Measurements from ENCODE around the gene KIF3A. TPM values are rescaled to one million over a fixed set of nuclear protein-coding genes. Genes with fewer than 3 reads are reported as not detected.

Gene KIF3A
- total RNA-seq, 1 donor from 2014 or later: 25.4 TPM

DNA sequence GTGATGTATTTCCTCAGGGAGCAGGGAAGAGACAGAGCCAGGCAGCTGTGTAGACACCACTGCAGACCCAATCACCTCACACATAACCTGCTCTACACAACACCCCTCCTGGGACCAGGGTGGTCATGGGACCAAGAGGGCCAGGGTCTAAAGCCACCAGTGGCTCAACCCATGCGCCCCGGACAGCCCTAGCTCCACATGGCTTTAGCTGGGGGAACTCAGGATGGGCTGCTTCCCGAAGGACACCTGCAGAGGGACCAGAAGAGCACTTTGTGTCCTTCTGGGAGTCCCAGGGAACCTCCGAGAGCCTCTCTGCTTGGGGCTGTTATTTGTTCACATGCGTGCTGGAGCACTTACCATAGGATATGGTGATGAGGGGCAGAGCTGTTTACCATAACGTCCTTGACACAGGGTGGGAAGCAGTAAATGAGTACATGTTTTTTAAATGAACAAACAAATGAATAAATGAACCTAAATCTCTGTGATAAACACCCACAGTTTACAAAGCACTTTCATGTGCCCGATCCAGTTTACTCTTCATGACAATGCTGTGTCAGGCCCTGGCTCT is 27.4 kb upstream of the KIF3A start:
- H3K9ac ChIP-seq (ENCODE audit: low read length): no peak overlapping the region
- peaks cover 26% of the 10 kb centered on the region for H3K36me3 Mint-ChIP-seq (ENCODE audit: low read depth, unreplicated experiment)
- H4K20me1 ChIP-seq (ENCODE audit: insufficient read depth, low read length): peaks cover 44% of the 10 kb centered on the region
- H3K79me2 ChIP-seq (ENCODE audit: insufficient read depth, low read length): peaks cover 36% of the 10 kb centered on the region
- H3K27ac ChIP-seq (ENCODE audit: low read depth, low read length): no peak overlapping the region
- no peak overlapping the region for H3K27ac Mint-ChIP-seq (ENCODE audit: unreplicated experiment)
- peaks cover 15% of the 10 kb centered on the region for H3K4me1 ChIP-seq (ENCODE audit: insufficient read depth, low read length)
- no peak overlapping the region for H3K4me2 ChIP-seq (ENCODE audit: low read length)
- H3K4me1 Mint-ChIP-seq (ENCODE audit: low read depth, unreplicated experiment): peaks cover 19% of the 10 kb centered on the region
- no peaks in the 10 kb centered on the region for H3K9me3 ChIP-seq (ENCODE audit: insufficient read depth, low read depth, low read length)
- DNase-seq (ENCODE audit: low read depth) (no peak), FAIRE-seq (no peak)
- H3K9me3 Mint-ChIP-seq (ENCODE audit: unreplicated experiment): no peaks in the 10 kb centered on the region
- no peaks in the 10 kb centered on the region for H3K27me3 ChIP-seq (ENCODE audit: insufficient read depth, low read length)
- no peak overlapping the region for H2AFZ ChIP-seq (ENCODE audit: low read depth, low read length)
- H3K4me3 ChIP-seq (ENCODE audit: insufficient read depth, low read depth, low read length): no peak overlapping the region
- TF ChIP-seq CTCF (IDR thresholded peaks at IDR 0.05; ENCODE audit: insufficient read depth, low read depth, low read length) (no peak), EZH2 (IDR thresholded peaks at IDR 0.05; ENCODE audit: insufficient read depth, low read length) (no peak)
- H3K4me3 Mint-ChIP-seq (ENCODE audit: unreplicated experiment): no peak overlapping the region
- H3K36me3 ChIP-seq (ENCODE audit: insufficient read depth, low read length): peaks cover 10% of the 10 kb centered on the region
- no peaks in the 10 kb centered on the region for H3K27me3 Mint-ChIP-seq (ENCODE audit: low read depth, unreplicated experiment)

- H3K9me3 ChIP-seq (ENCODE audit: insufficient read depth, low read depth, low read length): no peaks in the 10 kb centered on the region
- no peak for FAIRE-seq
- no peak overlapping the region for H2AFZ ChIP-seq (ENCODE audit: low read depth, low read length)
- H3K27ac Mint-ChIP-seq (ENCODE audit: unreplicated experiment): no peak overlapping the region
- peaks cover 15% of the 10 kb centered on the region for H3K4me1 ChIP-seq (ENCODE audit: insufficient read depth, low read length)
- peaks cover 19% of the 10 kb centered on the region for H3K4me1 Mint-ChIP-seq (ENCODE audit: low read depth, unreplicated experiment)
- H3K27me3 ChIP-seq (ENCODE audit: insufficient read depth, low read length): no peaks in the 10 kb centered on the region
- DNase-seq (ENCODE audit: low read depth): no peak
- H3K79me2 ChIP-seq (ENCODE audit: insufficient read depth, low read length): peaks cover 29% of the 10 kb centered on the region
- H3K27me3 Mint-ChIP-seq (ENCODE audit: low read depth, unreplicated experiment): no peaks in the 10 kb centered on the region
- H3K4me2 ChIP-seq (ENCODE audit: low read length): no peak overlapping the region
- no peak overlapping the region for H3K27ac ChIP-seq (ENCODE audit: low read depth, low read length)
- peaks cover 30% of the 10 kb centered on the region for H3K36me3 Mint-ChIP-seq (ENCODE audit: low read depth, unreplicated experiment)
- TF ChIP-seq EZH2 (IDR thresholded peaks at IDR 0.05; ENCODE audit: insufficient read depth, low read length) (no peak), CTCF (IDR thresholded peaks at IDR 0.05; ENCODE audit: insufficient read depth, low read depth, low read length) (no peak)
- H3K4me3 ChIP-seq (ENCODE audit: insufficient read depth, low read depth, low read length): no peak overlapping the region
- peaks cover 10% of the 10 kb centered on the region for H3K36me3 ChIP-seq (ENCODE audit: insufficient read depth, low read length)
- H3K9me3 Mint-ChIP-seq (ENCODE audit: unreplicated experiment): no peaks in the 10 kb centered on the region
- H4K20me1 ChIP-seq (ENCODE audit: insufficient read depth, low read length): peaks cover 38% of the 10 kb centered on the region
- no peak overlapping the region for H3K4me3 Mint-ChIP-seq (ENCODE audit: unreplicated experiment)
- H3K9ac ChIP-seq (ENCODE audit: low read length): no peak overlapping the region
Observed at GRCh38 chr5:132764051-132764450, 26.7 kb upstream of the KIF3A start.

All from astrocyte (in vitro differentiated cells and primary cell).